Left ventricle myocardium inferior (tissue), 1 donor: ENCODE measurements around the gene ATXN1. TPM values are rescaled to one million over a fixed set of nuclear protein-coding genes. Genes with fewer than 3 reads are reported as not detected.

Experiments used
- DNase-seq: peaks from one replicate; pipeline ENCODE4 v3.0.0-alpha.2; 2020
- H3K27ac ChIP-seq: fragments of 200-600 bp; replicated peaks from 2 replicates; pipeline ENCODE4 v1.8.0; 2021
- H3K27me3 ChIP-seq: fragments of 200-600 bp; 2 replicates; pipeline ENCODE4 v1.8.0; 2021; ENCODE audit warnings: low read depth
- H3K36me3 ChIP-seq: fragments of 200-600 bp; 2 replicates; pipeline ENCODE4 v1.8.0; 2021
- H3K4me1 ChIP-seq: fragments of 200-600 bp; 2 replicates; pipeline ENCODE4 v1.8.0; 2021
- H3K4me3 ChIP-seq: fragments of 200-600 bp; 2 replicates; pipeline ENCODE4 v1.8.0; 2021; ENCODE audit warnings: mild to moderate bottlenecking, moderate library complexity
- H3K9me3 ChIP-seq: fragments of 200-600 bp; replicated peaks from 2 replicates; pipeline ENCODE4 v1.8.0; 2021
- CTCF ChIP-seq: fragments of 200-600 bp; IDR thresholded peaks from 2 replicates; pipeline ENCODE4 v1.8.0; 2021; ENCODE audit warnings: antibody characterized with exemption, mild to moderate bottlenecking, borderline replicate concordance
- intact Hi-C: fragments of 100-400 bp; cut with micrococcal nuclease; formaldehyde crosslinking; loops from one replicate; pipeline ENCODE4 v1.11.0; 2022
- total RNA-seq: library from RNA; stranded (reverse); fragmentation: NEBNext Ultra II Directional; extraction: Animal tissue kit (Norgen Biotek cat#: 25700); gene quantifications from one replicate; pipeline ENCODE4 v1.2.1, GENCODE V29; 2021
- donor health status: DM: no; HTN: yes; CAD: no; lungs with severe emphysema.

Gene ATXN1
- total RNA-seq, 1 donor from 2014 or later, result 41.5 TPM

DNA sequence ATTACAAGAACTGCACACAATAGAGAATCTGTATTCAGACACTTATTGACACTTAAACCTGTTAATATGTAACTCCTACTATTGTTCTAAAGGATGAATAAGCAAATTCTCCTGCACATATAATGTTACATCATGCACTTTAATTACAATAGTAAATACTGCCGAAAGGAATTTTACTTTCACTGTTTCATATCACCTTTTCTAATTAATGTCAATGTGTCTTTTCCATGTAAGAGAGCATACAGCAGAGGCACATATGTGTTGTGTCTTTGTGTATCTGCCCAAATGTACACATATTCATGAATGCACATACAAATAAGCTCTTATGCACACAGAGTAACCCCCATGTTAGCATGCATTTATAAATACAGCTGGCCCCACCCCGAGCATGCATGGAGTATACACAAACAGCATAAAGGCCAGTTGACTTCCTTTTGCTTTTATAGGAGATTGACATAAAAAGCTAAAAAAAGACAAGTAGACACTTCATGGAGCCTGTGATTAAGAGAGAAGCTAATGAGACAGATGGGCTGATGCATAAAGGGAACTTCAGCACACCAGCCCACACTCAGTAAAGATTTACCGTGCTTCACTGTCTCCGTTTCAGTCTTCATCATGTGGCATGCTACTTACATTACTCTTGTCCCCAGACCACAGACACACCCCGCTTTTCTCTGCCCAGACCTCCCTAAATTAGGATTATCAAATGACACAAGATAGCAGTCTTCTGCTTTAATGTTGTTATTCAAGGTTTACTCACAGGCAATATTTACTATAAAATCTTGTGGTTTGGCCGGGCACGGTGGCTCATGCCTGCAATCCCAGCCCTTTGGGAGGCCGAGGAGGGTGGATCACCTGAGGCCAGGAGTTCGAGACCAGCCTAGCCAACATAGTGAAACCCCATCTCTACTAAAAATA lies 184.6 kb downstream of the ATXN1 start:
- Histone ChIP-seq H3K9me3 (no peaks in the 10 kb centered on the region), H3K27ac (no peak overlapping the region), H3K27me3 (no peaks in the 10 kb centered on the region), H3K4me1 (no peaks in the 10 kb centered on the region), H3K36me3 (no peaks in the 10 kb centered on the region), H3K4me3 (no peak overlapping the region)
- no peak for TF ChIP-seq CTCF
- no peak for DNase-seq
- intact Hi-C loops, result no loop called here

- no peak for DNase-seq
- no peaks in the 10 kb centered on the region for H3K27me3 ChIP-seq
- no peak overlapping the region for H3K27ac ChIP-seq
- intact Hi-C loops, result no loop called here
- no peaks in the 10 kb centered on the region for H3K4me1 ChIP-seq
- H3K4me3 ChIP-seq, result no peak overlapping the region
- H3K9me3 ChIP-seq, result no peaks in the 10 kb centered on the region
- no peak for TF ChIP-seq CTCF
- no peaks in the 10 kb centered on the region for H3K36me3 ChIP-seq
These were observed 185.6 kb downstream of the ATXN1 start for GRCh38 chr6:16575655-16576054.

GRCh38 chr6:16572943-16573342 lies 188.3 kb downstream of the ATXN1 start:
- H3K27ac ChIP-seq, result no peak overlapping the region
- intact Hi-C loops, result no loop called here
- no peaks in the 10 kb centered on the region for H3K9me3 ChIP-seq
- H3K4me3 ChIP-seq, result no peak overlapping the region
- no peaks in the 10 kb centered on the region for H3K36me3 ChIP-seq
- no peak for TF ChIP-seq CTCF
- peaks cover 11% of the 10 kb centered on the region for H3K4me1 ChIP-seq
- no peak for DNase-seq
- no peaks in the 10 kb centered on the region for H3K27me3 ChIP-seq

- peaks cover 12% of the 10 kb centered on the region for H3K4me1 ChIP-seq
- TF ChIP-seq CTCF, result no peak
- H3K4me3 ChIP-seq, result no peak overlapping the region
- no peaks in the 10 kb centered on the region for H3K27me3 ChIP-seq
- no peak overlapping the region for H3K27ac ChIP-seq
- H3K9me3 ChIP-seq, result no peaks in the 10 kb centered on the region
- no peaks in the 10 kb centered on the region for H3K36me3 ChIP-seq
- DNase-seq, result no peak
- intact Hi-C loops, result no loop called here
These were observed 188.9 kb downstream of the ATXN1 start for GRCh38 chr6:16572317-16572716.

DNA sequence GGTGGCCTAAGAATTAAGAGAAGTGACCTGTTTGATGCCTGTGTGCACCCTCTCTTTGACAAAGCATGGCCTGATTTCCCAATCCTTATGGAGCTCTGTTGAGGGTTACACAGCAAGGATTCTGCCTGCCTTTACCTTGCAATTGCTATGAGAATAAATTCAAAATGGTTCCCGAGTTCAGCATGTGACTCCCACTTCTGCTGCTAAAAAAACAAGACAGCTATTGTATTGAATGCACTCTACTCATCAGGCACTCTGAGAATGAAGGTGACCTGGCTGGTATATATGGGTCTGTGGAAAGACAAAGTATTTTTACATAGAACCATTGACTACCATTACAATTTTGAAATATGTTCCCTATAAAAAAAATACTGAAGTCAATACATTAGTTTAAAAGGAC lies 190.3 kb downstream of the ATXN1 start:
- Histone ChIP-seq H3K4me3 (no peak overlapping the region), H3K36me3 (no peaks in the 10 kb centered on the region), H3K27me3 (no peaks in the 10 kb centered on the region), H3K9me3 (no peaks in the 10 kb centered on the region), H3K27ac (no peak overlapping the region), H3K4me1 (peaks cover 12% of the 10 kb centered on the region)
- intact Hi-C loops, result no loop called here
- no peak for DNase-seq
- no peak for TF ChIP-seq CTCF
